ENCODE results near the gene BTBD7. TPM values are rescaled to one million over a fixed set of nuclear protein-coding genes. Genes with fewer than 3 reads are reported as not detected.

BTBD7 gene
- total and polyA plus RNA-seq, 2 donors (not counting 1 experiment from before 2014, with no cell fraction given): 8.1 to 48.6 TPM

- H3K4me2 ChIP-seq (replicated peaks; ENCODE audit: low read depth, low read length, poor library complexity, severe bottlenecking): no peak overlapping the region
- H3K4me3 ChIP-seq (ENCODE audit: control extremely low read depth in 1 of 5, extremely low read depth in 1 of 5, insufficient read depth in 1 of 5, low read depth in 2 of 5, low read length in 4 of 5): no peak overlapping the region
- intact Hi-C loops (cut with micrococcal nuclease): loop anchor here (1.0 kb wide), 2 partner anchors 106 to 267 kb away; no protein-coding TSS in a partner anchor
- ATAC-seq (ENCODE audit: low read depth) (peak; percentile 60), DNase-seq (peak; percentile 68)
- no peaks in the 10 kb centered on the region for H3K27me3 ChIP-seq (replicated peaks in 1 of 4; ENCODE audit: control extremely low read depth in 1 of 4, control insufficient read depth in 3 of 4, insufficient read depth in 4 of 4, low read length in 3 of 4)
- WGBS (ENCODE audit: insufficient coverage): 69% methylated on average over 2 of the region's 3 CpGs
- no peaks in the 10 kb centered on the region for H3K4me1 Mint-ChIP-seq
- H3K27ac ChIP-seq (ENCODE audit: low read length in 2 of 2): no peak overlapping the region
- H3K9ac ChIP-seq (ENCODE audit: low read length): no peak overlapping the region
- no peak overlapping the region for H3K27ac Mint-ChIP-seq
- H3K9me3 Mint-ChIP-seq (ENCODE audit: insufficient read depth): no peaks in the 10 kb centered on the region
- H3K79me2 ChIP-seq (ENCODE audit: control insufficient read depth, insufficient read depth, low read length): no peaks in the 10 kb centered on the region
- H3K9me3 ChIP-seq (ENCODE audit: control extremely low read depth in 1 of 3, control insufficient read depth in 2 of 3, insufficient read depth in 1 of 3, low read length in 2 of 3): no peaks in the 10 kb centered on the region
- no peaks in the 10 kb centered on the region for H3K27me3 Mint-ChIP-seq
- H2AFZ ChIP-seq (ENCODE audit: insufficient read depth, low read depth, low read length, poor library complexity, severe bottlenecking): no peak overlapping the region
- peaks cover 3 to 62% of the 10 kb centered on the region in 2 experiments for H3K36me3 ChIP-seq (replicated peaks in 1 of 2; ENCODE audit: control extremely low read depth in 1 of 2, control insufficient read depth in 1 of 2, extremely low read depth in 1 of 2, insufficient read depth in 2 of 2, low read length in 1 of 2)
- H3K4me3 Mint-ChIP-seq: no peak overlapping the region
- no peaks in the 10 kb centered on the region for H3K4me1 ChIP-seq (ENCODE audit: control insufficient read depth in 2 of 2, insufficient read depth in 2 of 2, low read length in 2 of 2)
- CTCF ChIA-PET: interaction anchor here (0.6 to 2.2 kb wide), 16 partner anchors 9 to 405 kb away, joined by 3 to 22 read pairs (median 4); partner anchors contain the start of genes LYSET and MOAP1
- no peak for TF ChIP-seq EZH2 (IDR thresholded peaks at IDR 0.05; ENCODE audit: borderline replicate concordance, insufficient read depth, low read depth, low read length, poor library complexity, severe bottlenecking)
- peak; percentile 84 for TF ChIP-seq CTCF (IDR thresholded peaks at IDR 0.05)
- POLR2A ChIA-PET: interaction anchor here (0.7 to 0.9 kb wide), 3 partner anchors 12 to 104 kb away, joined by 3 to 5 read pairs (median 4); partner anchors contain the start of genes ITPK1, LYSET and MOAP1
- no peaks in the 10 kb centered on the region for H4K20me1 ChIP-seq (ENCODE audit: control insufficient read depth, insufficient read depth, low read length, poor library complexity, severe bottlenecking)
Measured at GRCh38 chr14:93219103-93219726, 113.6 kb downstream of the BTBD7 start.

- Histone ChIP-seq H3K79me2 (ENCODE audit: control insufficient read depth, insufficient read depth, low read length) (no peaks in the 10 kb centered on the region), H3K9ac (ENCODE audit: low read length) (no peak overlapping the region), H3K27me3 (replicated peaks in 1 of 4; ENCODE audit: control extremely low read depth in 1 of 4, control insufficient read depth in 3 of 4, insufficient read depth in 4 of 4, low read length in 3 of 4) (no peaks in the 10 kb centered on the region), H3K4me2 (replicated peaks; ENCODE audit: low read depth, low read length, poor library complexity, severe bottlenecking) (no peak overlapping the region), H3K9me3 (ENCODE audit: control extremely low read depth in 1 of 3, control insufficient read depth in 2 of 3, insufficient read depth in 1 of 3, low read length in 2 of 3) (no peaks in the 10 kb centered on the region), H2AFZ (ENCODE audit: insufficient read depth, low read depth, low read length, poor library complexity, severe bottlenecking) (no peak overlapping the region), H3K36me3 (replicated peaks in 1 of 2; ENCODE audit: control extremely low read depth in 1 of 2, control insufficient read depth in 1 of 2, extremely low read depth in 1 of 2, insufficient read depth in 2 of 2, low read length in 1 of 2) (peaks cover 3 to 41% of the 10 kb centered on the region in 2 experiments), H3K27ac (ENCODE audit: low read length in 2 of 2) (no peak overlapping the region), H4K20me1 (ENCODE audit: control insufficient read depth, insufficient read depth, low read length, poor library complexity, severe bottlenecking) (no peaks in the 10 kb centered on the region), H3K4me3 (ENCODE audit: control extremely low read depth in 1 of 5, extremely low read depth in 1 of 5, insufficient read depth in 1 of 5, low read depth in 2 of 5, low read length in 4 of 5) (no peak overlapping the region), H3K4me1 (ENCODE audit: control insufficient read depth in 2 of 2, insufficient read depth in 2 of 2, low read length in 2 of 2) (peaks cover 6 to 20% of the 10 kb centered on the region in 2 donors)
- Mint-ChIP-seq H3K9me3 (ENCODE audit: insufficient read depth) (no peaks in the 10 kb centered on the region), H3K4me3 (no peak overlapping the region), H3K27ac (no peak overlapping the region), H3K27me3 (no peaks in the 10 kb centered on the region), H3K4me1 (peaks cover 25% of the 10 kb centered on the region)
- ChIA-PET POLR2A (no interaction called here), CTCF (no interaction called here)
- no CpG with 5 or more reads among the region's 2 CpGs for whole genome bisulfite sequencing (ENCODE audit: insufficient coverage)
- ATAC-seq (ENCODE audit: low read depth) (no peak), DNase-seq (no peak)
- no peak for TF ChIP-seq EZH2 (IDR thresholded peaks at IDR 0.05; ENCODE audit: borderline replicate concordance, insufficient read depth, low read depth, low read length, poor library complexity, severe bottlenecking)
- TF ChIP-seq CTCF (IDR thresholded peaks at IDR 0.05): no peak
- intact Hi-C loops (cut with micrococcal nuclease): no loop called here
Measured at GRCh38 chr14:93214598-93214997, 118.2 kb downstream of the BTBD7 start.
